Type B pancreatic cell (in vitro differentiated cells): Measurements from ENCODE around the gene C3orf70. TPM values are rescaled to one million over a fixed set of nuclear protein-coding genes. Genes with fewer than 3 reads are reported as not detected.

ENCODE experiments used
- DNase-seq: peaks from one replicate; pipeline ENCODE4 v3.0.0; 2021; ENCODE audit warnings: mixed read lengths; ENCODE audit not compliant: unreplicated experiment; ENCODE audit errors: extremely low spot score
- H3K27ac Mint-ChIP-seq: 2 replicates; pipeline ENCODE4 v1.8.0; 2021; ENCODE audit warnings: mild to moderate bottlenecking, mixed read lengths
- H3K27me3 Mint-ChIP-seq: 2 replicates; pipeline ENCODE4 v1.8.0; 2021; ENCODE audit warnings: mixed read lengths
- H3K36me3 Mint-ChIP-seq: 2 replicates; pipeline ENCODE4 v1.8.0; 2021; ENCODE audit warnings: mixed read lengths
- H3K4me1 Mint-ChIP-seq: one replicate; pipeline ENCODE4 v1.8.0; 2021; ENCODE audit warnings: mixed read lengths; ENCODE audit not compliant: unreplicated experiment
- H3K4me3 Mint-ChIP-seq: 2 replicates; pipeline ENCODE4 v1.8.0; 2021; ENCODE audit warnings: mild to moderate bottlenecking, mixed read lengths
- H3K9me3 Mint-ChIP-seq: 2 replicates; pipeline ENCODE4 v1.8.0; 2021; ENCODE audit warnings: mixed read lengths
- CTCF ChIP-seq: fragments of 200-600 bp; sonication (generic); conservative IDR thresholded peaks from 2 replicates; pipeline ENCODE4 v1.5.0; 2021; ENCODE audit warnings: antibody characterized with exemption, mild to moderate bottlenecking
- total RNA-seq: library from RNA; stranded (reverse); gene quantifications from 2 replicates; pipeline ENCODE4 v1.2.1, GENCODE V29; 2021; ENCODE audit warnings: low replicate concordance

C3orf70 gene
- total RNA-seq, 1 donor from 2014 or later: 4.1 TPM

GRCh38 chr3:185131602-185132256, 21.1 kb downstream of the C3orf70 start:
- Mint-ChIP-seq H3K4me1 (no peaks in the 10 kb centered on the region), H3K27ac (no peak overlapping the region), H3K36me3 (no peaks in the 10 kb centered on the region), H3K4me3 (no peak overlapping the region), H3K9me3 (no peaks in the 10 kb centered on the region), H3K27me3 (no peaks in the 10 kb centered on the region)
- TF ChIP-seq CTCF: no peak
- DNase-seq: no peak

GRCh38 chr3:185129083-185129482, 23.8 kb downstream of the C3orf70 start:
- Mint-ChIP-seq H3K27ac (no peak overlapping the region), H3K36me3 (no peaks in the 10 kb centered on the region), H3K4me1 (no peaks in the 10 kb centered on the region), H3K4me3 (no peak overlapping the region), H3K27me3 (no peaks in the 10 kb centered on the region), H3K9me3 (no peaks in the 10 kb centered on the region)
- TF ChIP-seq CTCF: no peak
- DNase-seq: no peak

- no peak for DNase-seq
- H3K9me3 Mint-ChIP-seq: no peaks in the 10 kb centered on the region
- no peak overlapping the region for H3K27ac Mint-ChIP-seq
- no peak for TF ChIP-seq CTCF
- no peaks in the 10 kb centered on the region for H3K27me3 Mint-ChIP-seq
- no peak overlapping the region for H3K4me3 Mint-ChIP-seq
- H3K36me3 Mint-ChIP-seq: no peaks in the 10 kb centered on the region
- H3K4me1 Mint-ChIP-seq: no peaks in the 10 kb centered on the region
Observed at GRCh38 chr3:185126201-185126600, 26.7 kb downstream of the C3orf70 start.

GRCh38 chr3:185120126-185120525, 32.7 kb downstream of the C3orf70 start:
- H3K27me3 Mint-ChIP-seq: no peaks in the 10 kb centered on the region
- H3K4me3 Mint-ChIP-seq: no peak overlapping the region
- no peak for TF ChIP-seq CTCF
- peaks cover 6% of the 10 kb centered on the region for H3K9me3 Mint-ChIP-seq
- H3K27ac Mint-ChIP-seq: no peak overlapping the region
- H3K4me1 Mint-ChIP-seq: no peaks in the 10 kb centered on the region
- H3K36me3 Mint-ChIP-seq: no peaks in the 10 kb centered on the region
- DNase-seq: no peak

GRCh38 chr3:185115371-185115770, 37.5 kb downstream of the C3orf70 start:
- H3K27ac Mint-ChIP-seq: no peak overlapping the region
- H3K9me3 Mint-ChIP-seq: peaks cover 4% of the 10 kb centered on the region
- H3K27me3 Mint-ChIP-seq: no peaks in the 10 kb centered on the region
- DNase-seq: no peak
- H3K4me3 Mint-ChIP-seq: no peak overlapping the region
- H3K36me3 Mint-ChIP-seq: no peaks in the 10 kb centered on the region
- peaks cover 4% of the 10 kb centered on the region for H3K4me1 Mint-ChIP-seq
- no peak for TF ChIP-seq CTCF

GRCh38 chr3:185114756-185115155, 38.1 kb downstream of the C3orf70 start:
- H3K36me3 Mint-ChIP-seq: no peaks in the 10 kb centered on the region
- no peak overlapping the region for H3K4me3 Mint-ChIP-seq
- no peak overlapping the region for H3K27ac Mint-ChIP-seq
- H3K9me3 Mint-ChIP-seq: no peaks in the 10 kb centered on the region
- no peak for DNase-seq
- peaks cover 4% of the 10 kb centered on the region for H3K4me1 Mint-ChIP-seq
- H3K27me3 Mint-ChIP-seq: no peaks in the 10 kb centered on the region
- TF ChIP-seq CTCF: no peak
